GM19324 (cell line): ENCODE data around the gene HLA-DQA2.
"Not testable (repeated sequence)": the region's sequence is repeated elsewhere in the genome, so short reads cannot be mapped to it uniquely, and the experiment has no call there.

Source experiments
- ATAC-seq: cut with Tn5 transposase; IDR thresholded peaks from one replicate; pipeline ENCODE4 v1.9.1; 2021; ENCODE audit warnings: mild to moderate bottlenecking, moderate library complexity; ENCODE audit not compliant: unreplicated experiment, low FRiP score

The HLA-DQA2 gene

GRCh38 chr6:32741031-32741960 is at the start of gene HLA-DQA2:
Gene HLA-DQA2, plus strand, starts transcription at chr6:32741391. Its CDS starts 53 bp downstream, at chr6:32741444.
- ATAC-seq: no peak

- ATAC-seq: no peak
Measured at GRCh38 chr6:32692019-32692418, 49.2 kb upstream of the HLA-DQA2 start.

DNA sequence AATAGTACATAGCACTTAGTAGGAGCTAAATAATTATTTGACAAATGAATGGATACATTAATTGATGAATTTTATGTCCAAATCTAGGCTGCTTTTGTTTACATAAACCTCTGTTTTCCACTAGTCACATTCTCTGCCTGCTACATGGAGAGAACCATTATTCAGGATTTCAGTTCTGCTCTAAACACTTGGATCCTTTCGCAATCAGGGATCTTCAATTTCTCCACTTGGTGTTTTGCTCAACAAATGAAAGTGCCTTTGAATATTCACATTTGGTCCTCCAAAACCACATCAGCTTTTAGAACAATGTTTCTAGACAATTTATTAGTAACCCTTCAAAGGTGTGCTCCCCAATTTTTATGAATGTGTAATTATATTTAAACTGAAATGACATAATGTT is 44.2 kb upstream of the HLA-DQA2 start:
- ATAC-seq: no peak

- ATAC-seq: no peak
Measured at GRCh38 chr6:32700391-32701040, 40.7 kb upstream of the HLA-DQA2 start.

GRCh38 chr6:32703347-32703746 is 37.8 kb upstream of the HLA-DQA2 start:
- ATAC-seq: no peak

DNA sequence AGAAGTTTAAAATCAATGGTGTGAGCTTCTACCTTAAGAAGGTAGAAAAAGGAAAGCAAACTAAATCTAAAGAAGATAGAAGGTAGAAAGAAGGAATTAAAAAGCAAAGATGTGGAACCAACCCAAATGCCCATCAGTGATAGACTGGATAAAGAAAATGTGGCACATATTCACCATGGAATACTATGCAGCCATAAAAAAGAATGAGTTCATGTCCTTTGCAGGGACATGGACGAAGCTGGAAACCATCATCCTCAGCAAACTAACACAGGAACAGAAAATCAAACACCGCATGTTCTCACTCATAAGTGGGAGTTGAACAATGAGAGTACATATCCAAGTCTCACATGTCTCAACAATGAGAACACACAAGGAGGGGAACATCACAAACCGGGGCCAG is 36.0 kb upstream of the HLA-DQA2 start:
- ATAC-seq: not testable (repeated sequence)

- ATAC-seq: no peak
Measured at GRCh38 chr6:32709625-32710024, 31.6 kb upstream of the HLA-DQA2 start.

DNA sequence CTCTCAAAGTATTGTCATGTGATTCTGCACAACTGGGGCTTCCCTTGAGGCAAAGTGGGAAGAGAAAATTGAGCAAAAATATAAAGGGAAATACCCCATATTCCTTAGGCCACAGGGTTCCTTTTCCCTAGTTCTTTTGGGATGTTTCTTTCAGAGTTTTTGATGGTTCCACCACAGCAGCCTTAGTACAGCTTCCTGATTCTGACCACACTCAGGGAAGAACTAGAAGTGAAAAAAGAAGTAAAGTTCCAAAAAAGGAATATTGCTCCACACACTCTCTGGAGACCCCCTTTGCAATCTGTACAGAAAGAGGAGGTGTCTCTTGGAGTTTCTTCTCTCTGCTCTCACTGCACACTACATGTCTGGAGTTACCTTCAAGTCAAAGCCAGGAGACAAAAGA is 27.9 kb upstream of the HLA-DQA2 start:
- no peak for ATAC-seq

GRCh38 chr6:32716396-32716795 is 24.8 kb upstream of the HLA-DQA2 start:
- no peak for ATAC-seq

GRCh38 chr6:32718879-32719278 is 22.3 kb upstream of the HLA-DQA2 start:
- no peak for ATAC-seq

DNA sequence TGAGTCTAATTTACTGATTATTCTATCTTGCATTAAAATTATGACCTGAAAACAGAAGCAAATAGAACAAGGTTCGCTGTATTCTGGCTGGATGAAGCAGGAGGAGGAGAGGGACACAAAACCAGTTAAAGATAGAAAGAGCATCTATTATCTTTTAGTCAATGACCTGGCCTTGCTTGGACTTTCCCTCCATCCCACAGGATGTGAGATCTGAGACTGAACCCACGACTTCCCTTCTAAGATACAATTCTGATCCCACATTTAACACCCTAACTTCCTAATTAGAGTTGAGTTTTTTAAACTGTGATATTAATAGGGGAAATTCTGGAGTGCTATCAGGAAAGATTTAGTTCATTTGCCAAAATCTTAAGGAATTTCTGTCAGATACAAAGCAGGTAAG is 3.1 kb upstream of the HLA-DQA2 start:
- no peak for ATAC-seq

DNA sequence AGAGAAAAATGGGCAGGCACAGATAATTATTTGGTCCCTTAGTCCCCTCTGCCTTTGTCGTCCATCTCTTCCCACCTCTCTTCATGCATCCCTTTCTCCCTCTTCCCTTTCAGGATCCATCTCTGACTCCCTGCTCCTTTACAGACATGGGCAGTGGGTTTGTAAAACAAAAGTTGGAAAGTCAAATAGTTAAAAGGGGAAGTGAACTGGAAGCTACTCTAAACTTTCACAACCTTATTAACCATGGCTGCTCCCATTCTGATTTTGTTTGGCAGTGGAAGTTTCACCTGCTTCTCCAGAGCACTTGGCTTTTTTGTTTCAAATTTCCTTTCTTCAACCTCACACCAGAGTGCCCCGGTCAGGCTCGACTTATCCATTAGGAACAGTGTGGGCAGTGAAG is 1.2 kb downstream of the HLA-DQA2 start:
- no peak for ATAC-seq

DNA sequence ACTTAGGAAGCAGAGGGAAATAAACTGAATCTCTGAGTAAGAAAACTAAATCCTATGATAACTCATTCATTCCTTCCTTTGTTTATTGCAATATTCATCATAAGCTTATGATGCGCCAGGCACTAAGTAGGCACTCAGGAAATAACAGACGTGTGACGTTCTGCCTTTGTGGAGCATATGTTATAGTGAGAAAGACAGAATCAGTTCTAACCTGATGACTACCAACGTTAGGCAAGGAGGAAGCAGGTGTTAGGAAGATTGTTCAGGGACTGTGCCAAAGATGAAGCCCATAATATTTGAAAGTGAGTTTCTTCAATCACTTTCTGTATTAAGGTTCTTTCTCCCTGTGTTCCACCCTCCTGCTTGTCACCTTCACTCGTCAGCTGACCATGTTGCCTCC is 3.6 kb downstream of the HLA-DQA2 start:
- ATAC-seq: no peak

GRCh38 chr6:32745649-32746048 is 4.5 kb downstream of the HLA-DQA2 start:
- not testable (repeated sequence) for ATAC-seq

GRCh38 chr6:32752580-32752979 is 11.4 kb downstream of the HLA-DQA2 start:
- no peak for ATAC-seq

GRCh38 chr6:32759669-32760068 is 18.5 kb downstream of the HLA-DQA2 start:
- no peak for ATAC-seq

- no peak for ATAC-seq
Measured at GRCh38 chr6:32761072-32761471, 19.9 kb downstream of the HLA-DQA2 start.

DNA sequence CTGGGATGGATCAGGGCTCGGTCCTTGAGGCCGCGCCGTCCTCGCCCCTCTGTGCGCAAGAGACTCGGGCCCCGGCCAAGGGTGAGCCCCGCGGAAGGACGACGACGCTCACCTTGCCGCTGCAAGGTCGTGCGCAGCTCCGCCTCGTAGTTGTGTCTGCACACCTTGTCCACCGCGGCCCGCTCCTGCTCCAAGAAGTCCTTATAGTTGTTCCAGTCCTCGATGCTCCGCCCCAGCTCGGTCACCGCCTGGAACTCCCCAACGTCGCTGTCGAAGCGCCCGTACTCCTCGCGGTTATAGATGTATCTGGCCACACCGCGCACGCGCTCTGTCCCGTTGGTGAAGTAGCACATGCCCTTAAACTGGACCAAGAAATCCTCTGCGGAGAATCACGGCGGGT is 20.4 kb downstream of the HLA-DQA2 start:
- no peak for ATAC-seq

GRCh38 chr6:32763421-32763820 is 22.2 kb downstream of the HLA-DQA2 start, which contains the start of gene HLA-DQB2:
Gene HLA-DQB2, minus strand, starts transcription at chr6:32763532. Its CDS starts 62 bp downstream, at chr6:32763470.
- ATAC-seq: no peak

- ATAC-seq: no peak
Measured at GRCh38 chr6:32764048-32764447, 22.9 kb downstream of the HLA-DQA2 start.

DNA sequence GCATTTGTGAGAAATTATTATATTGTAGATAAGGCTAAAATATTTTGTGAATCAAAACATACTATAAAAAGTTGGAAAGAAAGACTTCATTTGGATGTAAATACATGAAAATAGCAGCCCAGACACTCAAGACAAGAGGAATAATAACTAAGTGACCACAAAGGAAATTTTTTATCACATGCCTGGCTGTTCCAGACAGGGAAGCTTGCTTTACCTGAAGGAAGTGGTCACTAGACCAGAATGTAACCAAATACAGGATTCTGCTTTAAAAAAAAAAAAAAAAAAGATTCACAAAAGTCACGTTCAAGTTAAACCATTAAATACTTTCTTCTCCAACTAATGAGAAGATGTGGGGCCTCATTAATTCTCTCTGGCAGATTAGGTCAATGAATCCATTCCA is 31.5 kb downstream of the HLA-DQA2 start:
- no peak for ATAC-seq

GRCh38 chr6:32774426-32774825 is 33.2 kb downstream of the HLA-DQA2 start:
- no peak for ATAC-seq
